HEK293 (cell line): Measurements from ENCODE around the gene TMEM135.

ENCODE experiments used
- CTCF ChIP-seq: fragments of 450-650 bp; formaldehyde crosslinking; IDR thresholded peaks from 2 replicates; pipeline ENCODE4 v1.5.1; 2016; ENCODE audit warnings: missing biosample characterization, missing genetic modification characterization
- YY1 ChIP-seq: fragments of 450-650 bp; formaldehyde crosslinking; IDR thresholded peaks from 2 replicates; pipeline ENCODE4 v1.5.1; 2018; ENCODE audit warnings: missing biosample characterization, missing genetic modification characterization
- ZNF274 ChIP-seq, 2 experiments: fragments of 200-500 bp in 1 of 2; fragments of 450-650 bp in 1 of 2; sonication (Bioruptor generic) in 1 of 2; formaldehyde crosslinking in 1 of 2; IDR thresholded peaks; 2 replicates each; pipeline versions ENCODE4 v1.5.1 to v1.6.1; 2014 to 2016; ENCODE audit warnings: borderline replicate concordance in 1 of 2, inconsistent platforms in 1 of 2, low read length in 1 of 2, missing biosample characterization in 1 of 2, missing genetic modification characterization in 1 of 2
- ZNF561 ChIP-seq: fragments of 450-650 bp; IDR thresholded peaks from 2 replicates; pipeline ENCODE4 v1.5.1; 2018; ENCODE audit warnings: missing biosample characterization, missing genetic modification characterization, borderline replicate concordance

GRCh38 chr11:87317441-87317840 is 279.7 kb downstream of the TMEM135 start:
- TF ChIP-seq YY1 (tag by site-specific recombination) (no peak), CTCF (tag by site-specific recombination) (no peak), ZNF274 (IDR thresholded peaks at IDR 0.05; ENCODE audit: low read length) (no peak), ZNF274 (tag by site-specific recombination; IDR thresholded peaks at IDR 0.05; ENCODE audit: borderline replicate concordance) (no peak), ZNF561 (no peak)
